ENCODE measurements around the gene LTBP3. TPM values are rescaled to one million over a fixed set of nuclear protein-coding genes. Genes with fewer than 3 reads are reported as not detected.

Gene LTBP3
- total and polyA plus RNA-seq, 2 of the 4 experiments (the other 2 are of a cell fraction), result 6.6 to 145 TPM

DNA sequence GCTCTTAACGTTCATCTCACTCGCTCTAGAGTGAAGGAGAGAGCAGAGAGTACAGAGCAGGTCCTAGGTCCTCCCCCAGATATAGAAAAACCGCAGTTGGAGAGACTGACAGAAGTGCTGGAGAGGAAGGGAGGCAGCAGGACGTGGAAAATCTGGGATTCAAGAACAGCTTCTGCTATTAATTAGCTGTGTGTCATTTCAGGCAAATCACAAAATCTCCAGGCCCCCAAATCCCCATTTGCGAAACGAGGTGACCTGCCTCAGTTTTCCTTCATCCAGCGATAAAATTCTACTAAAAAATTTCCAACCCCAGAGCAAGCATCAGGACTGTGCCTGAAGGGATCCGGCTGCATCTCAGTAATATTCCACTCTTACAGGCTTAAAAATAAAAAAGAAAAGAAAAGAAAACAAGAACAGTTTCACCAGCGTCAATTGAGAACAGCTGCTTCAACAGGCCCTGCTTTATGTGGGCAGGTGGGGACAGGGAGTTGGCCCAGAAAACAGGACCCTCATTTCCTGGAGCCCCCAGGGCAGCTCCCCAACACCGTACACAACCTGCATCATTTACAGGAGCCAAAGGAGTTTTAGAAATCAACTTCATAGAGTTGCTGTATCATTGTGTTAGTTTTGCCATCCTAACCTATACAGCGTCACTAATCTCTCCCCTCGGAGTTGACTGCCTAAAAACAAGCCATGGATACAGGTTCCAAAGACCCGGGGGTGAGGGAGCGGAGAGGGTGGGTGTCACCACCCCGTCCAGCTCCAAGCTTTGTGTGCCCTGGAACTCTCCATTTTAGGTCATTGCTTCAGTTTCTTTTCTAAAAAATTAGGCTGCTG lies 61.6 kb downstream of the LTBP3 start:
- H4K20me1 ChIP-seq (ENCODE audit: insufficient read depth, low read length), result peaks cover 20% of the 10 kb centered on the region
- no peaks in the 10 kb centered on the region for H3K9me3 ChIP-seq (ENCODE audit: control insufficient read depth, insufficient read depth, low read length)
- TF ChIP-seq NFE2L2 (IDR thresholded peaks at IDR 0.05; ENCODE audit: low read depth, low read length), result 0 out of 2 replicates have a peak, but pooled peaks have one; percentile 25
- TF ChIP-seq CHD1 (IDR thresholded peaks at IDR 0.05; ENCODE audit: low read depth, low read length), result no peak
- TF ChIP-seq POLR2A (IDR thresholded peaks at IDR 0.05; ENCODE audit: low read depth, low read length), result peak; percentile 55; the same call in 1 of the 2 replicates
- H2BK120ac ChIP-seq (ENCODE audit: low read depth, low read length), result peak overlapping the region; percentile 89
- H3K56ac ChIP-seq (ENCODE audit: extremely low read depth, insufficient read depth, low read length), result peak overlapping the region; percentile 83
- POLR2A ChIA-PET (ENCODE audit: unreplicated experiment), result interaction anchor here (0.9 to 14.2 kb wide), 9 partner anchors 7 to 78 kb away, joined by 3 to 494 read pairs (median 74); partner anchors contain the start of gene NEAT1
- no peaks in the 10 kb centered on the region for H3K27me3 ChIP-seq (ENCODE audit: control insufficient read depth, insufficient read depth, low read length)
- H2BK20ac ChIP-seq (ENCODE audit: low read depth, low read length), result peak overlapping the region; percentile 31
- H3K79me1 ChIP-seq (ENCODE audit: low read depth in 1 of 2, low read length in 2 of 2), result peaks cover 0 to 29% of the 10 kb centered on the region in 2 experiments; a peak in 3 of 4 replicates
- intact Hi-C loops (cut with micrococcal nuclease), result no loop called here
- no peak for ATAC-seq (ENCODE audit: low read depth)
- DNase-seq, result peak; percentile 48
- dilution Hi-C loops (cut with HindIII; ENCODE audit: low sequenced_read_pairs, unreplicated experiment), result no loop called here
- peak overlapping the region; percentile 83 for H3K9ac ChIP-seq (ENCODE audit: low read depth, low read length)
- WGBS, 2 experiments (ENCODE audit: extremely low coverage in 2 of 2, insufficient read length in 1 of 2), result 0% methylated on average over 1 of the region's 15 CpGs; no CpG with 5 or more reads in 1 of the 2 experiments
- H3K4me3 ChIP-seq (ENCODE audit: insufficient read depth, low read depth, low read length), result peak overlapping the region; percentile 35; the same call in 1 of the 2 replicates
- H2BK5ac ChIP-seq (ENCODE audit: low read depth, low read length, poor library complexity, severe bottlenecking), result peak overlapping the region; percentile 92
- peak overlapping the region; percentile 88 for H2AK5ac ChIP-seq (ENCODE audit: low read depth, low read length)
- H4K8ac ChIP-seq (ENCODE audit: low read depth in 2 of 2, low read length in 2 of 2), result peak overlapping the region; percentile 82 to 95
- peak overlapping the region; percentile 94 for H3K27ac ChIP-seq (ENCODE audit: insufficient read depth, low read length)
- H3K18ac ChIP-seq (ENCODE audit: low read depth, low read length), result peak overlapping the region; percentile 75
- peak overlapping the region; percentile 90 for H2BK15ac ChIP-seq (ENCODE audit: low read depth, low read length)
- CTCF ChIA-PET, result interaction anchor here (0.7 to 2.1 kb wide), 2 partner anchors 25 to 59 kb away, joined by 3 to 8 read pairs; no protein-coding TSS in a partner anchor
- H3K23ac ChIP-seq (ENCODE audit: low read depth, low read length), result peak overlapping the region; percentile 96
- H3K4me2 ChIP-seq (ENCODE audit: low read depth, low read length), result peak overlapping the region; percentile 89
- H3K36me3 ChIP-seq (ENCODE audit: control insufficient read depth, insufficient read depth, low read length), result peaks cover 8% of the 10 kb centered on the region
- H4K5ac ChIP-seq (ENCODE audit: low read depth, low read length), result peak overlapping the region; percentile 62
- peak overlapping the region; percentile 95 for H2AK9ac ChIP-seq (replicated peaks; ENCODE audit: low read depth, low read length, poor library complexity)
- H2AFZ ChIP-seq (replicated peaks; ENCODE audit: low read length, poor library complexity), result no peak overlapping the region
- TSS peak; percentile 46 for BruUV-seq (replicated peaks)
- peaks cover 20% of the 10 kb centered on the region for H3K4me1 ChIP-seq (ENCODE audit: control insufficient read depth, insufficient read depth, low read length)
- peak overlapping the region; percentile 68 for H3K14ac ChIP-seq (replicated peaks; ENCODE audit: low read depth, low read length)
- H3K9me1 ChIP-seq (ENCODE audit: insufficient read depth, low read length), result peaks cover 2% of the 10 kb centered on the region; the same call in 1 of the 2 replicates
- peak overlapping the region; percentile 95 for H3K4ac ChIP-seq (ENCODE audit: low read depth, low read length)
- in situ Hi-C loops (cut with MboI; ENCODE audit: low sequenced_read_pairs), result no loop called here
- peak overlapping the region; percentile 92 for H4K91ac ChIP-seq (ENCODE audit: insufficient read depth, low read depth, low read length)

All from IMR-90 (cell line).